HAP-1 (cell line): Measurements from ENCODE around the gene RNF152.
A peak's percentile ranks its signal among the peaks of the same experiment; 100 is the strongest.

Experiments used
- DNase-seq, 2 experiments: peaks; one replicate each; pipeline ENCODE4 v3.0.0-alpha.2; 2016 to 2020; ENCODE audit warnings: low spot score in 2 of 2
- H3K27me3 ChIP-seq: fragments of 250-450 bp; sonication (Bioruptor Pico); 2 replicates; pipeline ENCODE4 v1.5.1; 2020; ENCODE audit warnings: low read depth, mild to moderate bottlenecking, moderate library complexity
- H3K36me3 ChIP-seq: fragments of 250-450 bp; sonication (Bioruptor Pico); replicated peaks from 2 replicates; pipeline ENCODE4 v1.5.1; 2020; ENCODE audit warnings: mild to moderate bottlenecking
- H3K4me1 ChIP-seq: fragments of 250-450 bp; sonication (Bioruptor Pico); 2 replicates; pipeline ENCODE4 v1.5.1; 2020; ENCODE audit warnings: mild to moderate bottlenecking
- H3K4me3 ChIP-seq: fragments of 250-450 bp; sonication (Bioruptor Pico); 2 replicates; pipeline ENCODE4 v1.5.1; 2020; ENCODE audit warnings: mild to moderate bottlenecking, moderate library complexity
- H3K9me3 ChIP-seq: fragments of 250-450 bp; sonication (Bioruptor Pico); 2 replicates; pipeline ENCODE4 v1.5.1; 2020; ENCODE audit warnings: mild to moderate bottlenecking, moderate library complexity
- in situ Hi-C: fragments of 300-500 bp; cut with MboI; formaldehyde crosslinking; loops from 3 replicates; pipeline ENCODE4 v1.14.3; 2020; ENCODE audit warnings: low sequenced_read_pairs, inconsistent platforms, mixed read lengths

The RNF152 gene

GRCh38 chr18:61892683-61893308, at the start of gene RNF152:
RNF152 (minus strand) TSS chr18:61893007; CDS start chr18:61816463, 76,544 bp downstream.
- Histone ChIP-seq H3K9me3 (no peaks in the 10 kb centered on the region), H3K4me3 (peak within 1 kb of the TSS; percentile 61), H3K36me3 (no peaks in the 10 kb centered on the region), H3K4me1 (peaks cover 20% of the 10 kb centered on the region), H3K27me3 (no peaks in the 10 kb centered on the region)
- in situ Hi-C loops: no loop called here
- DNase-seq: peak; percentile 54 to 81

GRCh38 chr18:61941948-61942471, 49.2 kb upstream of the RNF152 start:
- Histone ChIP-seq H3K36me3 (no peaks in the 10 kb centered on the region), H3K4me1 (peaks cover 15% of the 10 kb centered on the region), H3K4me3 (no peak overlapping the region), H3K9me3 (no peaks in the 10 kb centered on the region), H3K27me3 (no peaks in the 10 kb centered on the region)
- no peak for DNase-seq
- in situ Hi-C loops: no loop called here

GRCh38 chr18:61939046-61939674, 46.4 kb upstream of the RNF152 start:
- in situ Hi-C loops: no loop called here
- DNase-seq: no peak
- no peak overlapping the region for H3K4me3 ChIP-seq
- H3K4me1 ChIP-seq: peaks cover 14% of the 10 kb centered on the region
- no peaks in the 10 kb centered on the region for H3K36me3 ChIP-seq
- no peaks in the 10 kb centered on the region for H3K27me3 ChIP-seq
- H3K9me3 ChIP-seq: no peaks in the 10 kb centered on the region

- no peaks in the 10 kb centered on the region for H3K9me3 ChIP-seq
- no peaks in the 10 kb centered on the region for H3K27me3 ChIP-seq
- no peaks in the 10 kb centered on the region for H3K36me3 ChIP-seq
- no peak for DNase-seq
- no peak overlapping the region for H3K4me3 ChIP-seq
- in situ Hi-C loops: no loop called here
- peaks cover 10% of the 10 kb centered on the region for H3K4me1 ChIP-seq
Observed at GRCh38 chr18:61935362-61935761, 42.6 kb upstream of the RNF152 start.

GRCh38 chr18:61931654-61932379, 39.0 kb upstream of the RNF152 start:
- no peaks in the 10 kb centered on the region for H3K4me1 ChIP-seq
- H3K27me3 ChIP-seq: no peaks in the 10 kb centered on the region
- H3K36me3 ChIP-seq: no peaks in the 10 kb centered on the region
- no peak for DNase-seq
- in situ Hi-C loops: no loop called here
- H3K9me3 ChIP-seq: no peaks in the 10 kb centered on the region
- H3K4me3 ChIP-seq: no peak overlapping the region

- H3K27me3 ChIP-seq: no peaks in the 10 kb centered on the region
- H3K36me3 ChIP-seq: no peaks in the 10 kb centered on the region
- H3K4me1 ChIP-seq: no peaks in the 10 kb centered on the region
- no peak overlapping the region for H3K4me3 ChIP-seq
- DNase-seq: no peak
- in situ Hi-C loops: no loop called here
- no peaks in the 10 kb centered on the region for H3K9me3 ChIP-seq
Observed at GRCh38 chr18:61929881-61930640, 37.3 kb upstream of the RNF152 start.

- Histone ChIP-seq H3K9me3 (no peaks in the 10 kb centered on the region), H3K4me1 (no peaks in the 10 kb centered on the region), H3K4me3 (no peak overlapping the region), H3K27me3 (no peaks in the 10 kb centered on the region), H3K36me3 (no peaks in the 10 kb centered on the region)
- no peak for DNase-seq
- in situ Hi-C loops: no loop called here
Observed at GRCh38 chr18:61926532-61926931, 33.7 kb upstream of the RNF152 start.

- Histone ChIP-seq H3K4me3 (no peak overlapping the region), H3K27me3 (no peaks in the 10 kb centered on the region), H3K9me3 (no peaks in the 10 kb centered on the region), H3K4me1 (no peaks in the 10 kb centered on the region; the same call in 1 of the 2 replicates), H3K36me3 (no peaks in the 10 kb centered on the region)
- no peak for DNase-seq
- in situ Hi-C loops: no loop called here
Observed at GRCh38 chr18:61924550-61924949, 31.7 kb upstream of the RNF152 start.

GRCh38 chr18:61922435-61922834, 29.6 kb upstream of the RNF152 start:
- in situ Hi-C loops: no loop called here

GRCh38 chr18:61921621-61922235, 28.9 kb upstream of the RNF152 start:
- Histone ChIP-seq H3K4me1 (peaks cover 9% of the 10 kb centered on the region), H3K9me3 (no peaks in the 10 kb centered on the region), H3K4me3 (no peak overlapping the region), H3K36me3 (no peaks in the 10 kb centered on the region), H3K27me3 (no peaks in the 10 kb centered on the region)
- in situ Hi-C loops: no loop called here
- no peak for DNase-seq

More at GRCh38 chr18:61922435-61922834, 29.6 kb upstream of the RNF152 start:
- DNase-seq: no peak
- Histone ChIP-seq H3K27me3 (no peaks in the 10 kb centered on the region), H3K36me3 (no peaks in the 10 kb centered on the region), H3K4me3 (no peak overlapping the region), H3K4me1 (peaks cover 6% of the 10 kb centered on the region), H3K9me3 (no peaks in the 10 kb centered on the region)

GRCh38 chr18:61917818-61918217, 25.0 kb upstream of the RNF152 start:
- Histone ChIP-seq H3K4me3 (no peak overlapping the region), H3K27me3 (no peaks in the 10 kb centered on the region), H3K4me1 (peaks cover 9% of the 10 kb centered on the region), H3K9me3 (no peaks in the 10 kb centered on the region), H3K36me3 (no peaks in the 10 kb centered on the region)
- in situ Hi-C loops: no loop called here
- no peak for DNase-seq

- no peak for DNase-seq
- Histone ChIP-seq H3K4me1 (peaks cover 8% of the 10 kb centered on the region), H3K4me3 (no peak overlapping the region), H3K36me3 (no peaks in the 10 kb centered on the region), H3K27me3 (no peaks in the 10 kb centered on the region), H3K9me3 (no peaks in the 10 kb centered on the region)
- in situ Hi-C loops: no loop called here
Observed at GRCh38 chr18:61912476-61912875, 19.7 kb upstream of the RNF152 start.

- Histone ChIP-seq H3K36me3 (no peaks in the 10 kb centered on the region), H3K9me3 (no peaks in the 10 kb centered on the region), H3K4me3 (no peak overlapping the region), H3K4me1 (peaks cover 5% of the 10 kb centered on the region; the same call in 1 of the 2 replicates), H3K27me3 (no peaks in the 10 kb centered on the region)
- in situ Hi-C loops: no loop called here
- DNase-seq: no peak
Observed at GRCh38 chr18:61910101-61910500, 17.3 kb upstream of the RNF152 start.
